H1 (cell line): ENCODE data around the gene ADARB2. TPM values are rescaled to one million over a fixed set of nuclear protein-coding genes. Genes with fewer than 3 reads are reported as not detected.

Source experiments
- CEBPB ChIP-seq: IDR thresholded peaks from 2 replicates; pipeline ENCODE4 v1.6.1; 2012; ENCODE audit warnings: low read depth, low read length
- CHD1 ChIP-seq: IDR thresholded peaks from 2 replicates; pipeline ENCODE4 v1.6.1; 2012; ENCODE audit warnings: low read depth, low read length, improper control_type of control experiment
- EP300 ChIP-seq, 2 experiments: IDR thresholded peaks; 1 replicate in 1 of 2; 2 replicates in 1 of 2; pipeline ENCODE4 v1.6.1; 2011 to 2012; ENCODE audit warnings: low read depth in 2 of 2, low read length in 2 of 2, mild to moderate bottlenecking in 2 of 2, borderline replicate concordance in 1 of 2, inconsistent platforms in 1 of 2, moderate library complexity in 1 of 2
- EZH2 ChIP-seq: fragments of 200-600 bp; sonication (generic); IDR thresholded peaks from 2 replicates; pipeline ENCODE4 v1.7.1; 2012; ENCODE audit warnings: low read depth, mild to moderate bottlenecking, moderate library complexity, low read length, inconsistent platforms; ENCODE audit not compliant: severe bottlenecking
- GTF2F1 ChIP-seq: IDR thresholded peaks from 2 replicates; pipeline ENCODE4 v1.6.1; 2012; ENCODE audit warnings: low read depth, low read length, improper control_type of control experiment, borderline replicate concordance
- NRF1 ChIP-seq: IDR thresholded peaks from 2 replicates; pipeline ENCODE4 v1.6.1; 2011; ENCODE audit warnings: mild to moderate bottlenecking, low read depth, low read length, improper control_type of control experiment
- POLR2A ChIP-seq, 2 experiments: IDR thresholded peaks; 1 replicate in 1 of 2; 2 replicates in 1 of 2; pipeline ENCODE4 v1.6.1; 2011; ENCODE audit warnings: low read depth in 2 of 2, low read length in 2 of 2, mild to moderate bottlenecking in 2 of 2; ENCODE audit errors: control extremely low read depth in 1 of 2
- POU5F1 ChIP-seq: IDR thresholded peaks from 2 replicates; pipeline ENCODE4 v1.6.1; 2011; ENCODE audit warnings: low read depth, mild to moderate bottlenecking, low read length, moderate library complexity
- polyA plus RNA-seq, 7 experiments: library from polyadenylated mRNA; depleted of rRNA in 3 of 7; stranded (reverse) in 5 of 7; unstranded in 2 of 7; fragments of >200 nt in 5 of 7; fragments of 200-250 nt in 2 of 7; gene quantifications; 1 replicate in 5 of 7; 2 replicates in 1 of 7; 4 replicates in 1 of 7; pipeline versions ENCODE4 v1.2.1 to v1.2.3, GENCODE V29; 2011 to 2013; ENCODE audit warnings: missing spikeins in 2 of 7, mixed read lengths in 2 of 7
- total RNA-seq: library from RNA; stranded (reverse); fragmentation: NEBNext Ultra II Directional; extraction: Animal tissue kit (Norgen Biotek cat#: 25700); gene quantifications from 2 replicates; pipeline ENCODE4 v1.2.1, GENCODE V29; 2021
- TF ChIP-seq, protein P1 (sequence below), 3 experiments: IDR thresholded peaks; 1 replicate in 2 of 3; 2 replicates in 1 of 3; pipeline versions ENCODE4 v1.5.1 to v1.6.1; 2011; ENCODE audit warnings: low read length in 3 of 3, mild to moderate bottlenecking in 3 of 3, inconsistent platforms in 2 of 3, low read depth in 1 of 3, moderate library complexity in 1 of 3; ENCODE audit not compliant: insufficient read depth in 1 of 3; ENCODE audit errors: control extremely low read depth in 1 of 3

The ADARB2 gene
- total and polyA plus RNA-seq, 2 of the 8 experiments (the other 6 are each of a cell fraction or from before 2014, with no cell fraction given) = 2.2 to 2.8 TPM

DNA sequence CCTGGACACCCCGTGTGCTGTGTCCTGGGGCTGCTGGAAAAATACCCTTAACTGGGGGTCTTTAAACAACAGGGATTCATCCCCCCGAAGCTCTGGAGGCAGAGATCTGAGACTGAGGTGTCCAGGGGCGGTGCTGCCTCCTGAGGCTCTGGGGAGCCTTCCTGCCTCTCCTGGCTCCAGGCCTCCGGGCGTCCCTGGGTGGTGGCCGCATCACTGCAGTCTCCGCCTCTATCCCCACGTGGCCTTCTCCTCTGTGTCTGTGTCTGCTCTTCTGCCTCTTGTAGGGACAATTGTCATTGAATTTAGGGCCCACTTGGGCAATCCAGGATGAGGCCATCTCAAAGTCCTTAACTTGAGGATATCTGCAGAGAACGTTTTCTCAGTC, 464.6 kb downstream of the ADARB2 start (continued):
- TF ChIP-seq, protein P1, sequence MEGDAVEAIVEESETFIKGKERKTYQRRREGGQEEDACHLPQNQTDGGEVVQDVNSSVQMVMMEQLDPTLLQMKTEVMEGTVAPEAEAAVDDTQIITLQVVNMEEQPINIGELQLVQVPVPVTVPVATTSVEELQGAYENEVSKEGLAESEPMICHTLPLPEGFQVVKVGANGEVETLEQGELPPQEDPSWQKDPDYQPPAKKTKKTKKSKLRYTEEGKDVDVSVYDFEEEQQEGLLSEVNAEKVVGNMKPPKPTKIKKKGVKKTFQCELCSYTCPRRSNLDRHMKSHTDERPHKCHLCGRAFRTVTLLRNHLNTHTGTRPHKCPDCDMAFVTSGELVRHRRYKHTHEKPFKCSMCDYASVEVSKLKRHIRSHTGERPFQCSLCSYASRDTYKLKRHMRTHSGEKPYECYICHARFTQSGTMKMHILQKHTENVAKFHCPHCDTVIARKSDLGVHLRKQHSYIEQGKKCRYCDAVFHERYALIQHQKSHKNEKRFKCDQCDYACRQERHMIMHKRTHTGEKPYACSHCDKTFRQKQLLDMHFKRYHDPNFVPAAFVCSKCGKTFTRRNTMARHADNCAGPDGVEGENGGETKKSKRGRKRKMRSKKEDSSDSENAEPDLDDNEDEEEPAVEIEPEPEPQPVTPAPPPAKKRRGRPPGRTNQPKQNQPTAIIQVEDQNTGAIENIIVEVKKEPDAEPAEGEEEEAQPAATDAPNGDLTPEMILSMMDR (IDR thresholded peaks at IDR 0.05; ENCODE audit: control extremely low read depth in 1 of 3, insufficient read depth in 1 of 3, low read depth in 1 of 3, low read length in 3 of 3) = no peak
- TF ChIP-seq CHD1 = no peak
- TF ChIP-seq EP300 (IDR thresholded peaks at IDR 0.05; ENCODE audit: borderline replicate concordance in 1 of 2, low read depth in 2 of 2, low read length in 2 of 2) = no peak
- TF ChIP-seq EZH2 = no peak
- no peak for TF ChIP-seq CEBPB
- no peak for TF ChIP-seq POLR2A (IDR thresholded peaks at IDR 0.05; ENCODE audit: control extremely low read depth in 1 of 2, low read depth in 2 of 2, low read length in 2 of 2)
- no peak for TF ChIP-seq GTF2F1
- no peak for TF ChIP-seq POU5F1
- no peak for TF ChIP-seq NRF1
